Liver (tissue), 3 donors: ENCODE measurements around the gene DPP4.

Experiments
- EGR1 ChIP-seq, 2 donors: IDR thresholded peaks; 2 replicates each; pipeline ENCODE4 v1.6.1; 2016 to 2018; ENCODE audit warnings: antibody characterized with exemption in 2 of 2, low read depth in 2 of 2
- GABPA ChIP-seq, 2 donors: IDR thresholded peaks in 1 of 2; conservative IDR thresholded peaks in 1 of 2; 2 replicates each; pipeline ENCODE4 v1.6.1; 2016; ENCODE audit warnings: antibody characterized with exemption in 2 of 2, mild to moderate bottlenecking in 1 of 2, moderate library complexity in 1 of 2
- HNF4A ChIP-seq, 2 donors: conservative IDR thresholded peaks; 2 replicates each; pipeline ENCODE4 v1.6.1; 2016; ENCODE audit warnings: antibody characterized with exemption in 2 of 2, mild to moderate bottlenecking in 2 of 2
- JUND ChIP-seq, 2 donors: IDR thresholded peaks; 2 replicates each; pipeline ENCODE4 v1.6.1; 2016; ENCODE audit warnings: antibody characterized with exemption in 2 of 2
- NR2F2 ChIP-seq: IDR thresholded peaks from 2 replicates; pipeline ENCODE4 v1.6.1; 2016; ENCODE audit warnings: antibody characterized with exemption
- RAD21 ChIP-seq, 2 donors: IDR thresholded peaks; 2 replicates each; pipeline ENCODE4 v1.6.1; 2016; ENCODE audit warnings: antibody characterized with exemption in 2 of 2, mild to moderate bottlenecking in 2 of 2
- RXRA ChIP-seq, 2 donors: IDR thresholded peaks; 2 replicates each; pipeline ENCODE4 v1.6.1; 2017 to 2018; ENCODE audit warnings: antibody characterized with exemption in 2 of 2, mild to moderate bottlenecking in 1 of 2
- SP1 ChIP-seq: IDR thresholded peaks from 2 replicates; pipeline ENCODE4 v1.6.1; 2018; ENCODE audit warnings: antibody characterized with exemption, mild to moderate bottlenecking
- TAF1 ChIP-seq: conservative IDR thresholded peaks from 2 replicates; pipeline ENCODE4 v1.6.1; 2016; ENCODE audit warnings: antibody characterized with exemption, mild to moderate bottlenecking
- YY1 ChIP-seq: IDR thresholded peaks from 2 replicates; pipeline ENCODE4 v1.6.1; 2016; ENCODE audit warnings: antibody characterized with exemption, mild to moderate bottlenecking
- TF ChIP-seq, protein P1 (sequence below): IDR thresholded peaks from 2 replicates; pipeline ENCODE4 v1.6.1; 2016; ENCODE audit warnings: antibody characterized with exemption, mild to moderate bottlenecking
- TF ChIP-seq, protein P2 (sequence below): fragments of 150-350 bp; IDR thresholded peaks from 2 replicates; pipeline ENCODE4 v1.5.1; 2017; ENCODE audit warnings: improper control_type of control experiment, low read depth, low read length; ENCODE audit not compliant: missing input control
- TF ChIP-seq, protein P3 (sequence below): IDR thresholded peaks from 2 replicates; pipeline ENCODE4 v1.6.1; 2016; ENCODE audit warnings: antibody characterized with exemption
- TF ChIP-seq, protein P4 (sequence below): IDR thresholded peaks from 2 replicates; pipeline ENCODE4 v1.6.1; 2016; ENCODE audit warnings: antibody characterized with exemption
- donor health status: healthy.
- donor health status: healthy.

DNA sequence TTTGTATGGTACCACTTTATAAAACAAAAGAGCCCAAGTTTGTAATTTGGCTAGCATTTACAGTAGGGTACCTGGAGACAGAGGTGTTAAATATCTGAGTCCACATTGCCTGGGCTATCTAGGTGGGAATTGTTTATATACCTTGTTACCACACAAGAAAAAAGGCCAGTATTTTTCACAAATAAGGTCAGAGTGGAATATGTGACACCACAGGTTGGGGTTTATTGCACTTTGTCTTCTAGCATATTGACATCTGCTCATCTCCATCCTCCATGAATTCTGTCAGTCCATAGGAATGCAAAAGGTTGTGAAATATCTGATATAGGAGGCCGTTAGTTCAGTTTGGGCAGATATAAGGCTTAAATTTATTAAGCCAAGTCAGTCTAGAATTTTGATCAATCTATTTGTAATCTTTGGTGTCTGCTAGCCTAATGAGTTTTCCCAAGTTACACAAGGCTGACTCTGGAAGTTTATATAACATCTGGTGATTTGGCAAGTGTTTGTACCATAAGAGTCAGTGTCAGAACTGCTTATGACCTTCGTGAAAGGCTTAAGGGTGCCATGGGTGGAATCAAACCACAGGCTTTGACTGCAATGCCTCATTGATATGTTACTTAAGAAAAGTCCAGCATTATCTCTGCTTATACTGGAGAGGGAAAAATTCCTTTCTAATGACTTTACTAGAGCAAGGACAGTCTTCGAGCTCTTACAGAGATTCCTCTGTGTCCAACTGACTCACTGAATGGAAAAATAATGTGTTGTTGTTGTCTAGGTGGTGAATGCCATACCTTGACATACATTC, 11.3 kb upstream of the DPP4 start:
- TF ChIP-seq, protein P1, sequence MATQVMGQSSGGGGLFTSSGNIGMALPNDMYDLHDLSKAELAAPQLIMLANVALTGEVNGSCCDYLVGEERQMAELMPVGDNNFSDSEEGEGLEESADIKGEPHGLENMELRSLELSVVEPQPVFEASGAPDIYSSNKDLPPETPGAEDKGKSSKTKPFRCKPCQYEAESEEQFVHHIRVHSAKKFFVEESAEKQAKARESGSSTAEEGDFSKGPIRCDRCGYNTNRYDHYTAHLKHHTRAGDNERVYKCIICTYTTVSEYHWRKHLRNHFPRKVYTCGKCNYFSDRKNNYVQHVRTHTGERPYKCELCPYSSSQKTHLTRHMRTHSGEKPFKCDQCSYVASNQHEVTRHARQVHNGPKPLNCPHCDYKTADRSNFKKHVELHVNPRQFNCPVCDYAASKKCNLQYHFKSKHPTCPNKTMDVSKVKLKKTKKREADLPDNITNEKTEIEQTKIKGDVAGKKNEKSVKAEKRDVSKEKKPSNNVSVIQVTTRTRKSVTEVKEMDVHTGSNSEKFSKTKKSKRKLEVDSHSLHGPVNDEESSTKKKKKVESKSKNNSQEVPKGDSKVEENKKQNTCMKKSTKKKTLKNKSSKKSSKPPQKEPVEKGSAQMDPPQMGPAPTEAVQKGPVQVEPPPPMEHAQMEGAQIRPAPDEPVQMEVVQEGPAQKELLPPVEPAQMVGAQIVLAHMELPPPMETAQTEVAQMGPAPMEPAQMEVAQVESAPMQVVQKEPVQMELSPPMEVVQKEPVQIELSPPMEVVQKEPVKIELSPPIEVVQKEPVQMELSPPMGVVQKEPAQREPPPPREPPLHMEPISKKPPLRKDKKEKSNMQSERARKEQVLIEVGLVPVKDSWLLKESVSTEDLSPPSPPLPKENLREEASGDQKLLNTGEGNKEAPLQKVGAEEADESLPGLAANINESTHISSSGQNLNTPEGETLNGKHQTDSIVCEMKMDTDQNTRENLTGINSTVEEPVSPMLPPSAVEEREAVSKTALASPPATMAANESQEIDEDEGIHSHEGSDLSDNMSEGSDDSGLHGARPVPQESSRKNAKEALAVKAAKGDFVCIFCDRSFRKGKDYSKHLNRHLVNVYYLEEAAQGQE, result no peak
- TF ChIP-seq, protein P2, sequence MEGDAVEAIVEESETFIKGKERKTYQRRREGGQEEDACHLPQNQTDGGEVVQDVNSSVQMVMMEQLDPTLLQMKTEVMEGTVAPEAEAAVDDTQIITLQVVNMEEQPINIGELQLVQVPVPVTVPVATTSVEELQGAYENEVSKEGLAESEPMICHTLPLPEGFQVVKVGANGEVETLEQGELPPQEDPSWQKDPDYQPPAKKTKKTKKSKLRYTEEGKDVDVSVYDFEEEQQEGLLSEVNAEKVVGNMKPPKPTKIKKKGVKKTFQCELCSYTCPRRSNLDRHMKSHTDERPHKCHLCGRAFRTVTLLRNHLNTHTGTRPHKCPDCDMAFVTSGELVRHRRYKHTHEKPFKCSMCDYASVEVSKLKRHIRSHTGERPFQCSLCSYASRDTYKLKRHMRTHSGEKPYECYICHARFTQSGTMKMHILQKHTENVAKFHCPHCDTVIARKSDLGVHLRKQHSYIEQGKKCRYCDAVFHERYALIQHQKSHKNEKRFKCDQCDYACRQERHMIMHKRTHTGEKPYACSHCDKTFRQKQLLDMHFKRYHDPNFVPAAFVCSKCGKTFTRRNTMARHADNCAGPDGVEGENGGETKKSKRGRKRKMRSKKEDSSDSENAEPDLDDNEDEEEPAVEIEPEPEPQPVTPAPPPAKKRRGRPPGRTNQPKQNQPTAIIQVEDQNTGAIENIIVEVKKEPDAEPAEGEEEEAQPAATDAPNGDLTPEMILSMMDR, result no peak
- no peak for TF ChIP-seq GABPA (IDR thresholded peaks at IDR 0.05 in 1 of 2, conservative IDR thresholded peaks at IDR 0.05 in 1 of 2)
- peak; percentile 47 to 48 for TF ChIP-seq HNF4A (conservative IDR thresholded peaks at IDR 0.05)
- TF ChIP-seq, protein P3, sequence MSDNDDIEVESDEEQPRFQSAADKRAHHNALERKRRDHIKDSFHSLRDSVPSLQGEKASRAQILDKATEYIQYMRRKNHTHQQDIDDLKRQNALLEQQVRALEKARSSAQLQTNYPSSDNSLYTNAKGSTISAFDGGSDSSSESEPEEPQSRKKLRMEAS, result no peak
- TF ChIP-seq SP1, result no peak
- no peak for TF ChIP-seq TAF1
- TF ChIP-seq YY1, result no peak
- no peak for TF ChIP-seq NR2F2
- TF ChIP-seq RXRA (IDR thresholded peaks at IDR 0.05), result peak; percentile 27 to 52
- peak in 1 of 2 donors; percentile 58 for TF ChIP-seq JUND (IDR thresholded peaks at IDR 0.05)
- no peak for TF ChIP-seq RAD21 (IDR thresholded peaks at IDR 0.05)
- TF ChIP-seq, protein P4, sequence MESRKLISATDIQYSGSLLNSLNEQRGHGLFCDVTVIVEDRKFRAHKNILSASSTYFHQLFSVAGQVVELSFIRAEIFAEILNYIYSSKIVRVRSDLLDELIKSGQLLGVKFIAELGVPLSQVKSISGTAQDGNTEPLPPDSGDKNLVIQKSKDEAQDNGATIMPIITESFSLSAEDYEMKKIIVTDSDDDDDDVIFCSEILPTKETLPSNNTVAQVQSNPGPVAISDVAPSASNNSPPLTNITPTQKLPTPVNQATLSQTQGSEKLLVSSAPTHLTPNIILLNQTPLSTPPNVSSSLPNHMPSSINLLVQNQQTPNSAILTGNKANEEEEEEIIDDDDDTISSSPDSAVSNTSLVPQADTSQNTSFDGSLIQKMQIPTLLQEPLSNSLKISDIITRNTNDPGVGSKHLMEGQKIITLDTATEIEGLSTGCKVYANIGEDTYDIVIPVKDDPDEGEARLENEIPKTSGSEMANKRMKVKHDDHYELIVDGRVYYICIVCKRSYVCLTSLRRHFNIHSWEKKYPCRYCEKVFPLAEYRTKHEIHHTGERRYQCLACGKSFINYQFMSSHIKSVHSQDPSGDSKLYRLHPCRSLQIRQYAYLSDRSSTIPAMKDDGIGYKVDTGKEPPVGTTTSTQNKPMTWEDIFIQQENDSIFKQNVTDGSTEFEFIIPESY, result no peak
- TF ChIP-seq EGR1 (IDR thresholded peaks at IDR 0.05; ENCODE audit: low read depth in 2 of 2), result no peak
